ENCODE data around the gene PPARGC1A.

PPARGC1A gene

GRCh38 chr4:23923840-23924239 is 34.0 kb upstream of the PPARGC1A start:
- H3K27me3 ChIP-seq (ENCODE audit: low read depth, low read length) = no peaks in the 10 kb centered on the region
- H3K9me3 ChIP-seq (ENCODE audit: control insufficient read depth in 1 of 2, low read length in 2 of 2) = no peaks in the 10 kb centered on the region
- H3K36me3 ChIP-seq (ENCODE audit: control insufficient read depth in 1 of 2, insufficient read depth in 2 of 2, low read length in 2 of 2) = no peaks in the 10 kb centered on the region
- H3K4me1 ChIP-seq (ENCODE audit: control insufficient read depth in 1 of 2, insufficient read depth in 2 of 2, low read length in 2 of 2) = no peaks in the 10 kb centered on the region
- H3K27ac ChIP-seq (ENCODE audit: low read length) = no peak overlapping the region
- no peak overlapping the region for H3K4me3 ChIP-seq (ENCODE audit: low read depth in 1 of 2, low read length in 2 of 2)

GRCh38 chr4:23923141-23923540 is 33.3 kb upstream of the PPARGC1A start:
- Histone ChIP-seq H3K36me3 (ENCODE audit: control insufficient read depth in 1 of 2, insufficient read depth in 2 of 2, low read length in 2 of 2) (no peaks in the 10 kb centered on the region), H3K4me3 (ENCODE audit: low read depth in 1 of 2, low read length in 2 of 2) (no peak overlapping the region), H3K27ac (ENCODE audit: low read length) (no peak overlapping the region), H3K27me3 (ENCODE audit: low read depth, low read length) (no peaks in the 10 kb centered on the region), H3K9me3 (ENCODE audit: control insufficient read depth in 1 of 2, low read length in 2 of 2) (no peaks in the 10 kb centered on the region), H3K4me1 (ENCODE audit: control insufficient read depth in 1 of 2, insufficient read depth in 2 of 2, low read length in 2 of 2) (no peaks in the 10 kb centered on the region)

- Histone ChIP-seq H3K27ac (ENCODE audit: low read length) (no peak overlapping the region), H3K4me3 (ENCODE audit: low read depth in 1 of 2, low read length in 2 of 2) (no peak overlapping the region), H3K4me1 (ENCODE audit: control insufficient read depth in 1 of 2, insufficient read depth in 2 of 2, low read length in 2 of 2) (no peaks in the 10 kb centered on the region), H3K27me3 (ENCODE audit: low read depth, low read length) (no peaks in the 10 kb centered on the region), H3K36me3 (ENCODE audit: control insufficient read depth in 1 of 2, insufficient read depth in 2 of 2, low read length in 2 of 2) (no peaks in the 10 kb centered on the region), H3K9me3 (ENCODE audit: control insufficient read depth in 1 of 2, low read length in 2 of 2) (no peaks in the 10 kb centered on the region)
Measured at GRCh38 chr4:23922541-23923111, 32.8 kb upstream of the PPARGC1A start.

- Histone ChIP-seq H3K27me3 (ENCODE audit: low read depth, low read length) (no peaks in the 10 kb centered on the region), H3K27ac (ENCODE audit: low read length) (no peak overlapping the region), H3K4me3 (ENCODE audit: low read depth in 1 of 2, low read length in 2 of 2) (no peak overlapping the region), H3K36me3 (ENCODE audit: control insufficient read depth in 1 of 2, insufficient read depth in 2 of 2, low read length in 2 of 2) (no peaks in the 10 kb centered on the region), H3K4me1 (ENCODE audit: control insufficient read depth in 1 of 2, insufficient read depth in 2 of 2, low read length in 2 of 2) (no peaks in the 10 kb centered on the region), H3K9me3 (ENCODE audit: control insufficient read depth in 1 of 2, low read length in 2 of 2) (no peaks in the 10 kb centered on the region)
Measured at GRCh38 chr4:23922013-23922412, 32.2 kb upstream of the PPARGC1A start.

GRCh38 chr4:23921447-23921845 is 31.6 kb upstream of the PPARGC1A start:
- Histone ChIP-seq H3K9me3 (ENCODE audit: control insufficient read depth in 1 of 2, low read length in 2 of 2) (no peaks in the 10 kb centered on the region), H3K4me1 (ENCODE audit: control insufficient read depth in 1 of 2, insufficient read depth in 2 of 2, low read length in 2 of 2) (no peaks in the 10 kb centered on the region), H3K27me3 (ENCODE audit: low read depth, low read length) (no peaks in the 10 kb centered on the region), H3K4me3 (ENCODE audit: low read depth in 1 of 2, low read length in 2 of 2) (no peak overlapping the region), H3K27ac (ENCODE audit: low read length) (no peak overlapping the region), H3K36me3 (ENCODE audit: control insufficient read depth in 1 of 2, insufficient read depth in 2 of 2, low read length in 2 of 2) (no peaks in the 10 kb centered on the region)

GRCh38 chr4:23920716-23921446 is 31.0 kb upstream of the PPARGC1A start:
- H3K27me3 ChIP-seq (ENCODE audit: low read depth, low read length) = no peaks in the 10 kb centered on the region
- no peaks in the 10 kb centered on the region for H3K36me3 ChIP-seq (ENCODE audit: control insufficient read depth in 1 of 2, insufficient read depth in 2 of 2, low read length in 2 of 2)
- no peak overlapping the region for H3K27ac ChIP-seq (ENCODE audit: low read length)
- no peaks in the 10 kb centered on the region for H3K9me3 ChIP-seq (ENCODE audit: control insufficient read depth in 1 of 2, low read length in 2 of 2)
- H3K4me3 ChIP-seq (ENCODE audit: low read depth in 1 of 2, low read length in 2 of 2) = no peak overlapping the region
- H3K4me1 ChIP-seq (ENCODE audit: control insufficient read depth in 1 of 2, insufficient read depth in 2 of 2, low read length in 2 of 2) = no peaks in the 10 kb centered on the region

- Histone ChIP-seq H3K4me3 (ENCODE audit: low read depth in 1 of 2, low read length in 2 of 2) (no peak overlapping the region), H3K9me3 (ENCODE audit: control insufficient read depth in 1 of 2, low read length in 2 of 2) (no peaks in the 10 kb centered on the region), H3K4me1 (ENCODE audit: control insufficient read depth in 1 of 2, insufficient read depth in 2 of 2, low read length in 2 of 2) (no peaks in the 10 kb centered on the region), H3K27ac (ENCODE audit: low read length) (no peak overlapping the region), H3K36me3 (ENCODE audit: control insufficient read depth in 1 of 2, insufficient read depth in 2 of 2, low read length in 2 of 2) (no peaks in the 10 kb centered on the region), H3K27me3 (ENCODE audit: low read depth, low read length) (no peaks in the 10 kb centered on the region)
Measured at GRCh38 chr4:23920296-23920695, 30.4 kb upstream of the PPARGC1A start.

GRCh38 chr4:23916282-23916681 is 26.4 kb upstream of the PPARGC1A start:
- no peak overlapping the region for H3K27ac ChIP-seq (ENCODE audit: low read length)
- H3K9me3 ChIP-seq (ENCODE audit: control insufficient read depth in 1 of 2, low read length in 2 of 2) = no peaks in the 10 kb centered on the region
- no peaks in the 10 kb centered on the region for H3K4me1 ChIP-seq (ENCODE audit: control insufficient read depth in 1 of 2, insufficient read depth in 2 of 2, low read length in 2 of 2)

GRCh38 chr4:23915459-23916132 is 25.7 kb upstream of the PPARGC1A start:
- Histone ChIP-seq H3K27ac (ENCODE audit: low read length) (no peak overlapping the region), H3K4me3 (ENCODE audit: low read depth in 1 of 2, low read length in 2 of 2) (no peak overlapping the region), H3K27me3 (ENCODE audit: low read depth, low read length) (no peaks in the 10 kb centered on the region), H3K9me3 (ENCODE audit: control insufficient read depth in 1 of 2, low read length in 2 of 2) (no peaks in the 10 kb centered on the region), H3K4me1 (ENCODE audit: control insufficient read depth in 1 of 2, insufficient read depth in 2 of 2, low read length in 2 of 2) (no peaks in the 10 kb centered on the region), H3K36me3 (ENCODE audit: control insufficient read depth in 1 of 2, insufficient read depth in 2 of 2, low read length in 2 of 2) (no peaks in the 10 kb centered on the region)

More at GRCh38 chr4:23916282-23916681, 26.4 kb upstream of the PPARGC1A start:
- H3K36me3 ChIP-seq (ENCODE audit: control insufficient read depth in 1 of 2, insufficient read depth in 2 of 2, low read length in 2 of 2) = no peaks in the 10 kb centered on the region
- no peak overlapping the region for H3K4me3 ChIP-seq (ENCODE audit: low read depth in 1 of 2, low read length in 2 of 2)
- no peaks in the 10 kb centered on the region for H3K27me3 ChIP-seq (ENCODE audit: low read depth, low read length)

- Histone ChIP-seq H3K27ac (ENCODE audit: low read length) (no peak overlapping the region), H3K4me3 (ENCODE audit: low read depth in 1 of 2, low read length in 2 of 2) (no peak overlapping the region), H3K4me1 (ENCODE audit: control insufficient read depth in 1 of 2, insufficient read depth in 2 of 2, low read length in 2 of 2) (no peaks in the 10 kb centered on the region)
Measured at GRCh38 chr4:23911675-23912455, 22.0 kb upstream of the PPARGC1A start.

GRCh38 chr4:23909671-23910070 is 19.8 kb upstream of the PPARGC1A start:
- no peaks in the 10 kb centered on the region for H3K9me3 ChIP-seq (ENCODE audit: control insufficient read depth in 1 of 2, low read length in 2 of 2)
- no peak overlapping the region for H3K4me3 ChIP-seq (ENCODE audit: low read depth in 1 of 2, low read length in 2 of 2)
- no peak overlapping the region for H3K27ac ChIP-seq (ENCODE audit: low read length)
- no peaks in the 10 kb centered on the region for H3K27me3 ChIP-seq (ENCODE audit: low read depth, low read length)
- no peaks in the 10 kb centered on the region for H3K36me3 ChIP-seq (ENCODE audit: control insufficient read depth in 1 of 2, insufficient read depth in 2 of 2, low read length in 2 of 2)
- no peaks in the 10 kb centered on the region for H3K4me1 ChIP-seq (ENCODE audit: control insufficient read depth in 1 of 2, insufficient read depth in 2 of 2, low read length in 2 of 2)

More at GRCh38 chr4:23911675-23912455, 22.0 kb upstream of the PPARGC1A start:
- Histone ChIP-seq H3K27me3 (ENCODE audit: low read depth, low read length) (no peaks in the 10 kb centered on the region), H3K36me3 (ENCODE audit: control insufficient read depth in 1 of 2, insufficient read depth in 2 of 2, low read length in 2 of 2) (no peaks in the 10 kb centered on the region), H3K9me3 (ENCODE audit: control insufficient read depth in 1 of 2, low read length in 2 of 2) (no peaks in the 10 kb centered on the region)

Data from muscle layer of duodenum (tissue), 2 donors.